ENCODE results near the gene PCBP3.
"Not testable (repeated sequence)": the region's sequence is repeated elsewhere in the genome, so short reads cannot be mapped to it uniquely, and the experiment has no call there.

The PCBP3 gene

GRCh38 chr21:45643021-45643980 lies at the start of gene PCBP3:
Gene PCBP3, plus strand, starts transcription at chr21:45643725. Its CDS starts 206,361 bp downstream, at chr21:45850086.
- DNase-seq (ENCODE audit: low read depth) = peak; percentile 43

DNA sequence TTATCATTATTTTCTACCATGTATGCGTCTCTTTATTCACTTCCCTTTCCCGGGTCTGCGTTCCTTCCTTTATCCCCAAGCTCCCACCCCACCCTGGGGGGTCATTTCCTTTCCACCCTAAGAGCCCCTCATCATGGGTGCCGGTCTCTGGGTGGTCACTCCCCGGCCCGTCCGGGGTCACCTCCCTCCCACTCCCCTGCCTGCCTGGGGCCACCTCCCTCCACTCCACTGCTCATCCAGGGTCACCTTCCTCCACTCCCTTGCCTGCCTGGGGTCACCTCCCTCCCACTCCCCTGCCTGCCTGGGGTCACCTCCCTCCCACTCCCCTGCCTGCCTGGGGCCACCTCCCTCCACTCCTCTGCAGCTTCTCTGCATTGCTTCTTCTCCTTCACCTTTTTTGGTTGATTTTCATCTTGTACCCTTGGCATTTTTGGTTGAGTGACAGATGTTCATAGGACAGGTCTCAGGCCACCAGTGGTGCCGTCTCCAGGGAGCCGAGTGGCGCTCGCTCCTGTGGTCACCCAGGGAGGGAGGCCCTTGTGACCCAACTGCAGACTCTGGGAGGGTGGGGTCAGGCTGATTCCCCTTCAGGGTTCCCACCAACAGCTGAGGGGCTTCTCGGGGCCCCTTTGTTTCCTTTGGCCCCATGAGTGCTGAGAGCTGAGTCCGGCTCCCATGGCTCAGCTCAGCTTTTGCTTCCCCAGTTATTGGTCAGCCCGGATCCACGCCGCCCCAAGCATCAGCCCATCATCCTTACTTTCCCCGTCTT lies 48.6 kb upstream of the PCBP3 start:
- no peak for DNase-seq (ENCODE audit: low read depth)

DNA sequence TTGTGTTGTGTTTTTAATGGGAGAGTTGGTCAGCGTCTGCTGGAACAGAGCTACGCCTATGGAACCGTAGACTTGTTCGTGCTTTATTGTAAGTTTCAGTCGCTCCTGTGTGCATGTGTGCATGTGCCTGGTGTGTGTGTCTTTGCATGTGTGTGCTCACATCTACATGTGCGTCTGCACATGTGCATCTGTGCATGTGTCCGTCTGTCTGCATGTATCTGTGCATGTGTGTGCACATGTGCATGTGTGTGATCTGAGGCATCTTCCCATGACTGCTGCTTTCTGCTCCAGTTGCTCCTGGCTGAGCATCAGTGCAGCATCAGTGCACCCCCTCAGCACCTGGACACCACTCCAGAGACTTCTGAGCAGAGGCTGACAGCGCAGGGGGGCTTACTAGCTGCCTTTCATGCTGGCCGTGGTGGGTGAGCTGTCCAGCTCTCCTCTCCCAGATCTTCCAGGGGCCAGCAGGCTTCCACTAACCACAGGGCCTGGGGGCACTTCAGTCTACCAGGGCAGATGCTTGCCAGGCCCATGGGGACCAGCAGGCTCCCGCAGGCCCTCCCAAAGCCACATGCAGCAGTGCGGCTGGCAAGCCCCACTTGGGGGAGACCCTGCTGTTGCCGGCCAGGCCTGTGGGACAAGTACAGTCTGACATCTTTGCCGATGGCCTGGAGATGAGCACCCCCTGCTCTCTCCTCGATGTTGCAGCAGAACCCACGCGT lies 47.8 kb upstream of the PCBP3 start:
- no peak for DNase-seq (ENCODE audit: low read depth)

DNA sequence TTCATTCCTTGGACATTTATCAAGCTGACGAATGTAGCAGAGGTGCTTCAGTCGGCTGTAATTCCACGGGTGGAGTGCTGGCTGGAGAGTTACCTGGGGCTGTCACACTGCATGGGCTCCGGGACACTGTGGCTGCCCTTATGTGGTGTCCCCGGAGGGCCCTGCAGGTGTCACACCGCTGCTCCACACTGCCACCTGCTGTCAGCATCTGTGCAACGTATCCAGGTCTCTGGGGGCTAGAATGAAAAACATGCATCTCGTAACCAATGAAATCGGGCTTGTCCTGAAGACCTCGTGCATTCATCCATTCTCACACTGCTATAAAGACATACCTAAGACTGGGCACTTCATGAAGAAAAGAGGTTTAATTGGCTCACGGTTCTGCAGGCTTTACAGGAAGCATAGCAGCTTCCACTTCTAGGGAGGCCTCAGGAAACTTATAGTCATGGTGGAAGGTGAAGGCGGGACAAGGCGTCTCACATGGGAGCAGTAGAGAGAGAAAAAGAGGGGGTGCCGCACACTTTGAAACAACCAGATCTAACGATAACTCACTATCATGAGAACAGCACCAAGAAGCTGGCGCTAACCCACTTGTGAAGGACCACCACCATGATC lies 46.7 kb upstream of the PCBP3 start:
- no peak for DNase-seq (ENCODE audit: low read depth)

- no peak for DNase-seq (ENCODE audit: low read depth)
Observed at GRCh38 chr21:45598109-45598508, 45.4 kb upstream of the PCBP3 start.

GRCh38 chr21:45598666-45599065 lies 44.9 kb upstream of the PCBP3 start:
- no peak for DNase-seq (ENCODE audit: low read depth)

GRCh38 chr21:45599146-45599581 lies 44.4 kb upstream of the PCBP3 start:
- DNase-seq (ENCODE audit: low read depth) = no peak

GRCh38 chr21:45600248-45600647 lies 43.3 kb upstream of the PCBP3 start:
- no peak for DNase-seq (ENCODE audit: low read depth)

GRCh38 chr21:45601551-45601950 lies 42.0 kb upstream of the PCBP3 start:
- DNase-seq (ENCODE audit: low read depth) = no peak

DNA sequence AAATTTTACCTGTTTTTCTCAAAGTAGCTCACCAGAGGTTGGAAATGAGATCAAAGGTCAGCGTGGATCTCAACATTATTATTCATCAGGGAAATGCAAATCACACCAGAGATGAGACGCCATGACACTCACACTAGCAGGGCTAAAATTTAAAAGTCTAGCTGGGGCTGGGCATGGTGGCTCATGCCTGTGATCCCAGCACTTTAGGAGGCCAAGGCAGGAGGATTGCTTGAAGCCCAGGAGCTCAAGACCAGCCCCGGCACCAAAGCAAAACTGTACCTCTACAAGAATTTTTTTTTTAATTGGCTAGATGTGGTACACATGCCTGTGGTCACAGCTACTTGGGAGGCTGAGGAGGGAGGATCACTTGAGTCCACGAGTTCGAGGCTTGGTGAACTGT lies 41.4 kb upstream of the PCBP3 start:
- DNase-seq (ENCODE audit: low read depth) = no peak

- no peak for DNase-seq (ENCODE audit: low read depth)
Observed at GRCh38 chr21:45603481-45603880, 40.0 kb upstream of the PCBP3 start.

DNA sequence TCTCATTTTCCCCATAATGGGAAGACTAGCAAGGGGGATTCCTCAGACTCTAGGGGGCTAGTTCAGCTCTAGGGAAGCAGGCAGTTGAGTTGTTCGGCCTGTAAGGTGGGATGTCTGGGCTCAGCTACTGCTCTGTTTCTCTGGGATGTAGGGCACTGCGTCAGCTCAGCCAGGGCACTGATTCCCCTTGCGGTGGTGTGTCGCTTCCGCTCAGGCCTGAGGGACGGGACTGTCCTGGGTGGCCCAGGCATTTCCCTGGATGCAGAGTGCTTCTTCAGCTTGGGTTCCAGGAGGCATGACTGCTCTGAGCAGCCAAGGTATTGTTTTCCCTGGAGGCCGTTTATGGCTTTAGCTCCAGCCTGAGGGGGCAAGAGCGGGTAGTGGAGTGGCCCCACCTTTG lies 38.8 kb upstream of the PCBP3 start:
- not testable (repeated sequence) for DNase-seq (ENCODE audit: low read depth)

DNA sequence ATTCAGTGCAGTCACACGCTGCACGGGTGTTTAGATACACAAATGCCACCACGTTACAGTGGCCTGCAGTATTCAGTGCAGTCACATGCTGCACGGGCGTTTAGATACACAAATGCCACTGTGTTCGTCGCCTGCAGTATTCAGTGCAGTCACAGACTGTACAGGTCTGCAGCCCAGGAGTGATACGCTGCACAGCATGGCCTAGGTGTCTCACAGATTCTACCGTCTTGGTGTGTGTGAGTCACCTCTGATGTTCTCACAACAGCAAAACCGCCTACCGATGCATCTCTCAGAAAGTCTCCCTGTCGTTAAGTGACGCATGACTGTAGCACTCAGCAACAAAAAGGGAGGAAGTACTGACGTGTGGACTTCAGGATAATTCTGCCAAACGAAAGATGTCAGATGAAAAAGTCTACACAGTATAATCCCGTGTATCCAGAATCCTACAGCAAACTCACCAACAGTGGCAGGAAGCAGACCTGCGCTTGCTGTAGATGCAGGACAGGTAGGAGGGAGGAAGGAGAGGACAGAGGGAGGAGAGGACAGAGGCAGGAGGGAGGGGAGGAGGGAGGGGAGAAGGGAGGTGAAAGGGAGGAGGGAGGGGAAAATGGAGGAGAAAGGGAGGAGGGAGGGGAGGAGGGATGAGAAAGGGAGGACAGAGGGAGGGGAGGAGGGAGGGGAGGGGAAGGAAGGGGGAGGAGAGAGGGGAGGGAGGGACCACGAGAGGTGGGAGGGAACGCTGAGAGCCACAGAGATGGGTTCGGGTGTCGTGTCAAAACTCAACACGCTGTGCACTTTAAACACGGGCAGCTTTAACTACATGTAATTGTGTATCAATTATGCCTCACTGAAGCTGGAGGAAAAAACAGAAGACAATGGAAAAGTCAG lies 36.3 kb upstream of the PCBP3 start:
- DNase-seq (ENCODE audit: low read depth) = no peak

DNA sequence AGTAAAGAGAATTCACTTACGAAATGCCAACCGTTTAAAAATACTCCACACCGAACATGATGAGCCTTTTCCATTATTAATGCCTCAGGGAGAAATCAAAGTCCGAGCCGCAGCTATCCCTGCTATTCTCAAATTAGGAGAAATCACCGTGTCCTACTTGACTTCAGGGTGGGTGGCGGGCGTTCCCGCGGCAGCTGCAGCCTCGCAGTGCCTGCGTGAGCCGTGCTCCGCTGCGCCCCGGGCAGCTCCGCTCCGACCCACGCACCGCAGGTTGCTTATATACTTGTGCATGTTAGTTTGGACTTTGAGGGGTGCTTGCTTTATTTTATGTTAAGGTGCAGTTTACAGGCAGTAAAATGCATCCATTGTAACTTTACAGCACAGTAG lies 35.6 kb upstream of the PCBP3 start:
- no peak for DNase-seq (ENCODE audit: low read depth)

GRCh38 chr21:45608747-45609470 lies 34.6 kb upstream of the PCBP3 start:
- not testable (repeated sequence) for DNase-seq (ENCODE audit: low read depth)

GRCh38 chr21:45609616-45610015 lies 33.9 kb upstream of the PCBP3 start:
- not testable (repeated sequence) for DNase-seq (ENCODE audit: low read depth)

- no peak for DNase-seq (ENCODE audit: low read depth)
Observed at GRCh38 chr21:45611296-45611695, 32.2 kb upstream of the PCBP3 start.

DNA sequence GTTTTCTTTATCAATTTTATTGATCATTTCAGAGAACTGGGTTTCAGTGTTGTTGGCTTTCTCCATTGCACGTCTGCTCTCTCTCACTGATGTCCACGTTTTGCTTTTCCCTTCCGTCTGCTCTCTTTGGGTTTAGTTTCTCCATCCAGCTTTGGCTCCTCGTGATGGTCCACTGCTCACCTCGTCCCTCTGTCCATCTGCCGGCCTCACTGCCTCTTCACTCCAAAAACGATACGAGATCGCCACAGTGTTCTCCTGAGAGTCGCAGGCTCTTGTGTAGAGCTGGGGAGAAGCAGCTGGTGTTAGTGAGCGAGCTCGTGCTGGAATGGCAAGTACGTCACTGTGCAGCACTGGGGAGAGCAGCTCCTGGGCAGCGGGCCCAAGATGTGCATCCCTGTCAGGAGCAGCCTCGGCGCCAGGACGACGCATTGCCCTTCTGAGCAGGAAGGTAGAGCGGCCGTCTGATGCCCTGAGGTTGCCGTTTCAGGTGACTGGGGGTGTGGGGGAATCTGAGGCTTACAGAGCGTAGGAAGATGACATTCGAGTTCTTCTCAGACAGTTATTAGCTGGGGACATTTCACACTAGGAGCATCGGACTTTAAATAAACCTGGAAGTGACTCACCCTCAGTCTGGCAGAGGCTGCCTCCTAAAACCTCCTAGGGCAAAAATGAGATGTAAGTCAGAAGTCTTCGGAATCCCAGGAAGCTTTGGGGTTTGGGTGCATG lies 31.4 kb upstream of the PCBP3 start:
- DNase-seq (ENCODE audit: low read depth) = no peak

DNA sequence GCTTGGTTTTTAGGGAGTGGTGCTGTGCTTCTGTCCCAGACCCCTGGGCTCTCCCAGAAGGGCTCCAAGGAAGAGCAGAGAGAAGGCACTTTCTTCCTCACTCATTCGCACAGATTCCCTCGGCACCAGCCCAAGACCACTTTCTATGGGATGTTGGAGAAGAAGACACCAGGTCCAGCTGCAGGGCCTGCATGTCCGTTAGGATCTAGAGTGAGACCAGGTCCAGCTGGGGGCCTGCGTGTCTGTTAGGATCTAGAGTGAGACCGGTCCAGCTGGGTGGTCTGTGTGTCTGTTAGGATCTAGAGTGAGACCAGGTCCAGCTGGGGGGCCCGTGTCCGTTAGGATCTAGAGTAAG lies 30.9 kb upstream of the PCBP3 start:
- not testable (repeated sequence) for DNase-seq (ENCODE audit: low read depth)

DNA sequence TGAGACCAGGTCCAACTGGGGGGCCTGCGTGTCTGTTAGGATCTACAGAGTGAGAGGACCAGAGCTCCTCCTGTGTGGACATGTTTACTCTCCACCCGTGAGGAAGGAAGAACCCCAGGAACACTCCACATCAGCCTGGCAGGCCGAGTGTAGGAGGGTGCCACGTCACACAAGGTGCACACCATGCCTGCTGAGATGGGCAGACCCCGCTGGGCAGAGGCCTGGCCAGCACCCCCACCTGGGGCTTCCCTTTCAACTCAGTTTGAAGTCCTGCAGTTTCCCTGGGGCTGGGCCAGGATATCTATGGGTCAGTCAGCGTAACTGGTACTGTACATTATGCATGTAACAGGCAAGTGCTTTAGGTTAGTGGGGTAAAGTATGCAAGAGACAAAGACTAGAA lies 30.1 kb upstream of the PCBP3 start:
- DNase-seq (ENCODE audit: low read depth) = no peak
